ENCODE results near the gene MARVELD3. TPM values are rescaled to one million over a fixed set of nuclear protein-coding genes. Genes with fewer than 3 reads are reported as not detected.

Gene MARVELD3
- total and polyA plus RNA-seq, 2 of the 8 experiments (the other 6 are each of a cell fraction or from before 2014, with no cell fraction given) = 18.0 to 34.8 TPM

- no peak for TF ChIP-seq BRCA1 (IDR thresholded peaks at IDR 0.05; ENCODE audit: low read depth, low read length)
- TF ChIP-seq CBX5 (IDR thresholded peaks at IDR 0.05; ENCODE audit: low read depth, low read length) = no peak
- no peak for TF ChIP-seq CEBPB (IDR thresholded peaks at IDR 0.05; ENCODE audit: low read depth, low read length)
- TF ChIP-seq PHF8 (conservative IDR thresholded peaks at IDR 0.05; ENCODE audit: low read depth, low read length) = no peak
Observed at GRCh38 chr16:71590584-71590983, 35.4 kb upstream of the MARVELD3 start (continued).

All from H1 (cell line).